Fibroblast of skin of right biceps (primary cell): ENCODE measurements around the gene NTN1.
"Not testable (repeated sequence)": the region's sequence is repeated elsewhere in the genome, so short reads cannot be mapped to it uniquely, and the experiment has no call there.

Source experiments
- DNase-seq: peaks from one replicate; pipeline ENCODE4 v3.0.0-alpha.2; 2013

Gene NTN1

DNA sequence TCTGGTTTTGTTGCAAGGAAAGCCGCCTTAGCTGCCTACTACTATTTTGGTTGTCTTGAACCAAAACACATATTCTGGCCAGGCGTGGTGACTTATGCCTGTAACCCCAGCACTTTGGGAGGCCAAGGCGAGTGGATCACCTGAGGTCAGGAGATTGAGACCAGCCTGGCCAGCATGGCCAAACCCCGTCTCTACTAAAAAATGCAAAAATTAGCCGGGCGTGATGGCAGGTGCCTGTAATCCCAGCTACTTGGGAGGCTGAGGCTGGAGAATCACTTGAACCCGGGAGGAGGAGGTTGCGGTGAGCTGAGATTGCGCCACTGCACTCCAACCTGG, 236.3 kb downstream of the NTN1 start:
- not testable (repeated sequence) for DNase-seq

DNA sequence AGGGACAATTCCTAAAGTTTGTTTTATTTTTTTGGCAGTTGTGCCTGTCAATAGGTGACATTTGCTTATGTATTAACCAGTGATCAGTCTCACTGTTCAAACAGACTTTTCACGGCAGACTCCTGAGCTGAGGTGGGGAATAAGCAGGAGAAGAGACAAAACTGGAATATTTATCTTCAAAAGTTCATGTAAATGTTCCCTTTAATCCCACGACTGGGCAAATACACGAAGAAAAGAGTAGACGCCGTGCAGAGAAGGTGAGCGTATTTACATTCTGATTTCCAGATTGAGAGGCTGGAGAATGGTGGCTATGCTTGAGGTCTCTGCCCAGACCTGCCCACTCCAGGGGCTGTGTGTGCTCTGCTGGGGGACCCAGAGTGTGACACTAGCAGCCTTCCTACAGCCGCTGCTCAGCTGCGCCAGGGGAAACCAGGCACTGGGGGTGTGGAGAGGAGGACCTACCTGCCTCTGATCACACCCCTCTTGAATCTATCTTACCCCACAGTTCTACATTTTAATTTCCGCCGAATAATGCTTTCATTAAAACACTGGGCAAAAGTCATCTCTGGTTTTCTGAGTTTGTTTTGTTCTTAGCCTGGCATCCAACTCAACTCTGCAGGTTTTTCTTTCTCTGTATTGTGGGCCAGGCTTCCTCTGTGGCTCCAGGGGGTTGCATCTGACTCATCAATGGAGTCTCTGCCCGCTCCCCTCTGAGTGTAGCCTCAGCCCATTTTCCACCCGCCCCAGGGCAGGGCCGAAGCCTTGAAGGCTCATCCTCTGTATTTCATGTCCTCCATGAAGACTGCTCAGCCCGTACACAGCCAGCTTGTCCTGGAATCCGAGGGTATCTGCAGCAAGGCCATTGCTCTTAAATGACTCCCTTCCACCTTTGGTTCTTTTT, 237.1 kb downstream of the NTN1 start:
- no peak for DNase-seq

DNA sequence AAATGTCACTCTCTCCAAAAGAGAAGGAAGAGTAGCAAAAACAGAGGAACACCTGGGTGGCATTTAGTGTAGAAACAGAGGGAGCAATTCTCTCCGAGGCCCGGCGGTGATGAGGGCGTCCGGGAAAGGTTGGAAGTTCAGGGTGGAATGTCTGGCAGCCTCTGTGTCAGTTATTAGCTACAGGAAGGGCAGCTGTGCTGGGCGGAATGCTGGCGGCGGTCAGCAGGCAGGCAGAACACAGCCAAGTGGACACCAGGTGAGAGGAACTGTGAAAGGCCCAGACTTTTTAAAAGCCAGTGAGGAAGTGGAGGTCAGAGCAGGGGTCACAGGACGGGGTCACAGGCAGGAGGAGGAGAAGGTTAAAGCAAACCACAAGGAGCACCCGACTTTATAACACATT, 238.1 kb downstream of the NTN1 start:
- DNase-seq = no peak

DNA sequence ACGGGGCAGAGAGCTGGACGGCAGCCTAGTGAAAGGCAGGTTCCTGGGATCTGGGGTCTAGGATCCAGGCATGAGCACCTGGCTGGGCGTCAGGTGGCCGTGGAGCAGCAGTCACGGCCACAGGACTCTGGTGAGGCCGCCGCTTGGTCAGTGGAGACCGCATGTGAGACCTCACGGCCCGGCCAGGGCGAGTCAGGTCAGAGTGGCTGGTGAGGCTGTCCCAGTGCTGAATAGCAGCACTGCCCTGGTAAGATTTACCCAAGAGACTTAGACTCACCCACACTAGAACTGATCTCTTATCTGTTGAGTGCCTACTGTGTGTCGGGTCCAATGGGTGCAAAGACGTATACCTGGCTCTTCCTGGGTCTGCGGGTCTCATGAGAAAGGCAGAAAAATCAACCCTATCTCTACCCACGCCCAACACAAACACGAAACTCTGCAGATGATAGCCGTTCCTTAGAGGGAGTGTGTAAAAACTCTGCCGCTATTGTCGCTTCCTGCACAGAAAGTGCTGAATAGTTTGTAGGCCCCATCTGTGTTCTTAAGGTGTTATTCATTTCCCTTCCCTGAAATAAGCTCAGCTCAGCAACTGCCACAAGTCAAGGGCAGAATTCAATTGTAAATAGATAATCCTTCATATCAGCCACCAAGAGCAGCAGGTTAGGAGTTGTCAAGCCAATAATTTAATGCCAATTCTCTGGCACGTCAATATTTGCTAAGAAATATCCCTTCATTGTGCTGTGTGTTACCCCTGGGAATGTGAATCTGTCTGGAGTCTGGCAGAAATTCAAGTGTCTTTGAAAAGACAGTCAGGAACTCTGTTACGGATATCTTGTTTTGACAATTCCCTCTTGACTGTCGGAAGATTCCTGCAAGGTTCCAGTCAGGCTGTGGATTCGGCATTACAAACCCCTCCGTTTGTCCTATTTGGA, 240.0 kb downstream of the NTN1 start:
- no peak for DNase-seq

DNA sequence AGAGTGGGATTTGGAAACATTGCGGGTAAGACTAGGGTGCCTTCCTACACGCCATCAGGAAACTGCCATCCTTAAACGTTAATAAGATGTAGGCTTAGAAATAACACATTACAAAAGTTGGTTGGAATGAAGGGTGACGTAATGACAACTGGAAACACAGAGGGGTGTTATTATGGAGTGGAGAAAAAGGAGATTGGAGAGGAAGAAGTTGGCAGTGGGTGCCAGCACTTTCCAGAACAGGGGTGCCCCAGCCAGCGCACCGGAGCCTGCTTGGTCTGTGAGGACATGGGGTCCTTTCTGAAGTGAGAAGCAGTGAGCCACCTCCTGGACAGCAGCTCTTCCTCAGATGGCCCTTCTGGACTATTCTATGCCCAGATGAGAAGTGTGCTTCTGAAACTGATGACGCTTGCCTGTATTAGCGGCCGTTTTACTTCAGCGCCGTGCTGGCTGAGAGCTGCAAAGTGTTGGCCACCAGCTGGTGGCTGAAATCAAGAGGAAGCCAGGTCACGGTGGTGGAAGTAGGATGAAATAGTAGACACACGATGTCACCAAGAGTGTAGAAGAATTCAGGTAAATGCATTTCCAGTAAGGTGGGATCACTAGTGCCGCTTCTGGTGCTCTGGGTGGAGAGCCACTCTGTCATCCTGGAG, 244.8 kb downstream of the NTN1 start:
- DNase-seq = no peak

DNA sequence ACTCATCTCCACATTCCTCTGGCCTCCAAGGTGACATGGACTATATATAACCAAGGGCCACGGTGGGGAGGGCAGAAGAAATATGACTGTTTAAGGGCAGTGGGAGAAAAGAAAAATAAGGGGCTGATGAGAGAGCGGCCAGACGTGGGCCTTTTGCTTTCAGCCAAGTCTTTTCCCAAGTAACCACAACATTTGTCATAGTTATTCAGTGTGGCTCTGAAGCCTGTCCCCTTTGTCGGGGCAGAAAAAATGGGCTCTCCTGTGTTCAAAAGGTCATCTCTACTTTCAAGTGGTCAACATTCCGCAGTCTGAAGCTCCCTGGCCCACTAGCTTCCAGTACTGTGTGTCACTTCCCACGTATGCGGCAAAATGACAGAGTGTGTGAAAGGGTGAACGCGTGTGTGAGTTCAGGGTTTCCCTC, 245.4 kb downstream of the NTN1 start:
- peak; percentile 11 for DNase-seq

DNA sequence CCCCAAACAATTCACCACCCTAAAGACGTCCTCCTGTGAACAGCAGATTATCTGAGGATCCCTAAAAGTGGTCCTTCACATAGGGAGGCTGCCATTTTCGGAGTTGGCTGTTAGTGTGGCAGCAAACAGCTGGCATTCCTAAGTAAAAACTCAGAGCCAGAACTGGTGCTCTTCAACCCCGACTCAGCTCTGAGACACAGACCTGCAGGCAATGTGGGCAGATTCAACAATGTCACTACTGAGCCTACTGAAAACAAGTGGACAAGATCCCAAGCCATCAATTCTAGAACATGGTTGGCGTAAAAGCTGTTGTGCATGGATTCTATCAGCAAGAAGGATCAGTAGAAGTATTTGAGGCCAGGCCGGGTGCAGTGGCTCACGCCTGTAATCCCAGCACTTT, 247.2 kb downstream of the NTN1 start:
- DNase-seq = no peak

DNA sequence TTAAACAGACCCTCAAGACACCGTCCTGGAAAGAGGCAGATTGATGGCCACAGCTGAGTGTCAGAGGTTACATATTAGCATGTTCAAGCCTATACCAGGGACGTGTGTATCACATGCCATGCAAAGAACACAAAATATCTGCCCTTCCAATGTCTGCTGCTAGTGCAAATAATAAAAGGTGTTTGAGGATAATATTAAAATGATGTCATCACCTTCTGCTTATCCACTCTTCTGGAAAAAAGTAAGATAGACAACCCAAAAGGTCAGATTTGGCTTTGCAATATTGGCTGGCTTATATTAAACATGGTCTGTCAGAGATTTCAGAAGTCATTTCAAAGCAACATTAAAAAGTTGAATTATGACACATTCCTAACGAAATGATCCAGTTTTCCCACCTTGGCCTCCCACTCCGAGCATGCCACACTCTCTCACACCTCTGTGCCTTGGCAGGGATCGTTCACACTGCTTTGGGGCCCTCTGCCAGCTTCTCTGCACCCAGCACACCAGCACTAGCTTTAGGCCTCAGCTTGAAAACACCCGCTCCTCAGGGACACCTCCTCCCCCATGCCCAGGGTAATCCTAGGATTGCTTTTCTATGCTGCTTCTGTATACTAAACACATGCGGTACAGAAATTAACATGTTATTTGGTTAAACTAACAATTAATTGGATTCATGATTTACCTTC, 248.2 kb downstream of the NTN1 start:
- DNase-seq = no peak

DNA sequence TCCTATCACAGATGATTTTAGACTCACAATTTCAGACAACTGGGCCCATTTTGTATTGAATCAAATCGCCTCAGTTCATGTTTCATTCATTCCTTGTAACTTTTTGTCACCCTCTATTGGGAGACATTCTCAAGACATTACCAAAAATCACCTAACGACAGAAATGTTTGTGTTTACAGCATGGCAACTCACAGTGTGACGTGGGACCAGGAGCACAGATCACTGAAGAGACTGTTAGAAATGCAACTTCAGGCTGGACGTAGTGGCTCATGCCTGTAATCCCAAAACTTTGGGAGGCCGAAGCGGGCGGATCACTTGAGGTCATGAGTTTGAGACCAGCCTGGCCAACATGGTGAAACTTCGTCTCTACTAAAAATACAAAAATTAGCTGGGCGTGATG, 249.6 kb downstream of the NTN1 start:
- no peak for DNase-seq

DNA sequence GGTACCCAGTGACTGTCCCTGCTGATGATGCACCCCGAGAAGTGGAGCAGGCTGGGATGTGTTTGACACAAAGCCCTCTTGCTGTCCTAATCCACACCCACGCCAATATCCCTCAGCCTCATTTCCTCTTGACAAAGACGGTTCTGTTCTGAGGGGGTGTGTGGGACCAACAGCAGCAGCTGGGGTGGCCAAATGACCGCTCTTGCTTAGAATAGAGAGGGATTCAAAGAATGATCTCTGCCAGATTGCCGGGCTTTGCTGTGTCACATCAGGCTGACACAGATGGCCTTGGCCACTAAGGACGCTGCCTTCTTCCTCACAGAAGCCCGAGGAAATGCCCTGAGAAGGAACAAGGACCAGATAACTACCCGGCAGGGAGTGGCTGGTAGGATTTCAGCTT, 250.7 kb downstream of the NTN1 start:
- DNase-seq = no peak

DNA sequence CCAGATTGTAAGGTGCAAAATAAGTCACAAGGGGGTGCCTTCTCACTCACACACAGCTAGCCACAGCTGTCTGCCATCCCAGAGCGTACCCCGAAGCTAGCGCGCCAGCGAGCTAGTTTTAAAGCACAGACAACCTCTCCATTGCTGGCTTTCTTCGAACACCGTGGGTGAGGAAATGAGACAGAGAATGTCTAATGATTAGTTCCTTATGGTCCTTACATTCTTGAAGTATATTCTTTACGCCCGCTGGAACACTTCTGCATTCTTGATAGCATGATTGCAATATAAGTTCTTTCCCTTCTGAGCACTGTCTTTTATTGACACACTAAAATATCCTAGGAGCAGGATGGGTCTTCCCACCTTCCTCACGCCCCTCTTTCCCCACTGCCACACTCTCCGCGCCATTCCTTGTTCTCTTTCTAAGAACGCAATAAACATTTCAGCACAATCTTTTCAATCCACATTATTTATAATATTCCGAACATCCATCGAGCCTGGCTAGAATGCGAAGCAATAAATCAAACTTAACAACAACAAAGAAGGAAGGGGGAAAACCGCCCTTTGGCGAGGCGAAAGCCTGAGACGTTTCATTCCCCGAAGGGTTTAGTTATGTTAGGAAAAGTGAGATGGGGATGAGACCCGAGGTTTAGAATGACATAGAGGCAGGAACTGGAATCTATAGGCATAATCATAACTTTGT, 251.3 kb downstream of the NTN1 start:
- peak; percentile 74 for DNase-seq

DNA sequence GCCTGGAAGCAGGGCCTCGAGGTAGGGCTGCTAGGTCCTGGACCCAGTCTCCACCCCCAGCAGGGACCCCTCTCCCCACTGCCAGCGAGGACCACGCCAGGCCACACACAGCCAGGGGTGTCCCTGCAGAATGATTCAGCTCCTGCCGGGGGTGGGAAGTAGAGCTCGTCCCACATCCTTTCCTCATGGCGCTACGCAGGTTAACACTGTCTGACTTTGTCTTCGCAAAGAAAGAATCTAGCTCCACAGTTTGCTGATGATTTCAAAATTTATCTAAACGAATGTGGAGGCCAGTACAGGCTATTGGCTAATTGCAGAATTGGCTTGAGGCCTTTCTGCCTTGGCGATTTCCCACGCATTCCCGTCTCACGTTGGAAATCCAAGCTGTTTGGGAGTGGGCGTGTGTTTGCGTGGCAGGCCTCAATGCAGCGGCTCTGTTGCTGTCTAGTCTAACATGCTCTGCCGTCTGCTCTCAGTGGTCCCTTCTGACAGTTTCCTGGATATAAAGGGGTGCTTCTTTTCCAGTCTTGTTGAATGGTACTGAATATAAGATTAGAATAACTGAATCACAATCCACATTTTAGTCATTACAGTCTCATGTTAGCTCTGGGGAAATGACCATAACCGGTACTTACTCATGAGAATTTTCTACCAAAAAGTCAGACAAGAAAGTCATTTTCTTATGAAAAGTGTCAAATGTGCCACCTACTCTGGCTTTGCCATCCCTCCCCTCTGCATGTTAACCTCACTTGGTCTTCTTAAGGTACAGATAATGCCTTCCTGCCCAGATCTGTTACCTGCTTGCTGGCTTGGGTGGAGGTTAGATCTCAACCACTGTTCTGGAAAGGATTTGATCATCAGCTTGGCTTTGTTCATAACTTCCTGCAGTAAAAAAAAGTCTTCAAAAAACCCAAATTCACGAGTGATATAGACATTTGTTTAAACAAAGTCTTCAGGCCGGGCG, 252.4 kb downstream of the NTN1 start:
- DNase-seq = peak; percentile 21

DNA sequence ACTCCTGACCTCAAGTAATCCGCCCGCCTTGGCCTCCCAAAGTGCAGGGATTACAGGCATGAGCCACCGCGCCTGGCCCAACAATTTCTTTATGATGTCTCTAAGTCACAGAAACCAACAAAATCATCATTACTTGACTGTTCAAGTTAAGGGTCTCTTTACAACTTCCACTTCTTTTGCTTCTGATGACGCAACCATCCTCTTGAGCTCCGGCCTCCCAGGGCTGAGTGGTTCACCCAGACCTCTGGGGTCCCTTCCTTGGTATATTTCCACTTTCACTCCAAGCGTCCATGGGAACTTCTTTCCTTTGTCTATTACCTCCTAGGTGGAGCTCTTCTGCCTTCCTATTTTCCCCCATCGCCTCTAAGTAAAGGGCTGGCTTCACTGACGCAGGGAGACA, 253.7 kb downstream of the NTN1 start:
- no peak for DNase-seq

DNA sequence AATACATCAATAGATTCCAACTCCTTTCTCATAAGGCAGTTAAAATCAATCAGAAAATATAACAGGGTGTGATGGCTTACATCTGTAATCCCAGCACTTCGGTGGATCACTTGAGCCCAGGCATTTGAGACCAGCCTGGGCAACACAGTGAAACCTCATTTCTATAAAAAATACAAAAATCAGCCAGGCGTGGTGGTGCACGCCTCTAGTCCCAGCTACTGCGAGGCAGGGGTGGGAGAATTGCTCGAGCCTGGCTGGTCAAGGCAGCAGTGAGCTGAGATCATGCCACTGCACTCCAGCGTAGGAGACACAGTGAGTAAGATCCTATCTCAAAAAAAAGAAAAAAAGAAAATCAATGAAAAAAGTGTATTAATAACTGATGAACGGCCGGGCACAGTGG, 258.6 kb downstream of the NTN1 start:
- no peak for DNase-seq

DNA sequence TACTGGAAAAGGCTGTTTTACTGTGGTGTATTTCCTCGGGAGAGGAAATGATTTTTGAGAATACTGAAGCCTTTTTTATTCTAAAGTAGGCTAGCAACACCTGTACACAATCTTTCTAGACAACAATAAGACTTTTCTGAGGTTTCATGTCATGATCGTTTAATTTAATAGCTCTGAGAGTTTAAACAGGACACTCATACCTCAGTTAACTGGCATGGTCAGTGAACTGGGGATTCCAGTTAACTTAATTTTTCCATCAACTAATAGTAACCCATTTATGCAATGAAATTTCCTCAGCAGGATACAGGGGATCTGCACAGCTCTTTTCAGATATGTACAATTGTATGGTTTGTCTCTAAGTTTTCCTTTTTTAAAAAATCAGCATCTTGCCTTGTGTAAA, 262.6 kb downstream of the NTN1 start:
- no peak for DNase-seq

DNA sequence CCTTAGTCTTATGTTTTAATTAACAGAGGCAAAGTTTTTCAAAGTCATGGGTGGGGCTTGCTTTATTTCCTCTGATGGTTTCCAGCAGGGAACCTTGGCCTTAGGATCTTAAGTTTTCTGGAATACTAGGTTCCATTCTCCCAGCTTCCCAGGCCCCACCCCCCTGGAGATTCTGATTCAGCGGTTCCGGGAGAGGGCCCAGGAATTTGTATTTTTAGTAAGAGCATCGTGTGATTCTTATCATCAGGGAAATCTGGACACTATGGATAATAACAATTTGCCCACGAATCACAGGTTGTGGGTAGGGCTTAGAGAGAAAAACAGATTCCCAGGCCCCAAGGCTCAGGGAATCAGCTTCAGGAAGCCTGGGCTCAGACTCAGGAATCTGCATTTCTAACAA, 263.6 kb downstream of the NTN1 start:
- DNase-seq = peak; percentile 30

DNA sequence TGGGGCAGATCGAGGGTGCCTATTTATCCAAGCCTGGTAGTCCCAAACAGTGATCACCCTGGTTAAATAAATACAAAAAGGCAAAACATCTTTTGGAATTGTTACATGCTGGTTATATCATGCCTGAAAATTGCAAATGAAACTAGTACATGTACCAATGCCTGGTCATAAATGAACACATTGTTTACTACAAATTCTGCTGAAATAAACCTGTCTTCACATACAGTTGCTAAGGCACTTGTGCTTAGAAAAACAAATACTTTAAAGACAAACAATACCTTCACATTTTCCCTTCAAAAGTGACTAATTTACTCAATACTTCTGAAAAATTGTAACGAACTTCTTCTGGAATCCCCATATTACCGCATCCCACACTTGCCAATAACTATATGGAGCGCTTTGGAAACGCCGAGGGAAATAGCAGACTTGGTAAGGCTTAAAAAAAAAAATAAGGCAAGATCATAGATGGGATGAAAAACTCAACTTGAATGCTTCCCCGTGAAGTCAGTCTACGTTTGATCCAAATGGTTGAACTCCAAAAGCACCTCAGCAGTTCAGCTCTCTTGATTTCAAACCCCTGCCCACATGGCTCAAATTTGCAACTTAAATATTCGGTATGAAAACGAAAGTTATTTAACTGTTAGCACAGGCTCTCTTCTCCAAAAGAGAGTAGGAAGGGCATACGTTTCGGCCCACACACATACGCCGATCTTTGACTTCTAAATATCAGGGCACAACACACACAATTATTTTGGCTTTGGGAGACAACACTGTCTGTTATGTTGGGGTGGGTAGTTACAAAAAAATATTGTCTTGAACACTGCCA, 264.5 kb downstream of the NTN1 start:
- no peak for DNase-seq

DNA sequence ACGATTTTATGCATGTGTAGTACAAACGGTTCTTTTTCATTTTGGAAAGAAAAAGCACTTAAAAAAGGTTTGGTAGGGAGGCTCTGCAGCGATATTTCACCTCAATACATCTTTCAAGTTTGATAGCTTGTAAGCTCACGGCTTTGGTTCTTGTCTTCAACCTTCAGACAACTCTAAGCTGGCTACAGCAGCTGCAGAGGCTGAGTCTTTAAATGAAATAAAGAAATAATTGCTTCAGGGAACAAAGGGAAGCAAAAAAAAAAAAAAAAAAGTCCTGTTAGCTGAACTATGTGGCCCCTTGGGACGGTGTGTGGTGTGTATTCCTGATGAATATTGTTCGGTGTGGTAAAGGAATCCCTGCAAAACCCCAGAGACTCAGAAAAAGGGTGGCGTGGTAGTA, 265.1 kb downstream of the NTN1 start:
- no peak for DNase-seq

DNA sequence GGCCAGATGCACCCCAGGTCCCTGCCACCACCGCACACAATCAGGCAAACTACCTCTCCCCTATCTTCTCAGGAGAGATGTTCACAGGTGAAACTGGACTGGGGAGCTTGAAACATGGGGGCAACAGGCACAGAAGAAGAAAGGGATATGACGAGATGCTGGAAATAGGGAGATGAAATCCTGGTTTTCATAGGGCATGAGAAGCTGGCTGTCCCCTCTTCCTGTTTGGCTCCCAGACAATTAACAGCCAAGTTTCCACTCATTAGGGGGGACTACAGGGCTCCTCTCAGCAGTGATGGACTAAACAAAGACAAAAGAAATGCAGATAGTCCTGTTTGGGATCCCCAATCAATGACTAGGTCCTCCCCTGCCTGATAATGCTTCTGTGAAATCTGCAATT, 266.0 kb downstream of the NTN1 start:
- no peak for DNase-seq

DNA sequence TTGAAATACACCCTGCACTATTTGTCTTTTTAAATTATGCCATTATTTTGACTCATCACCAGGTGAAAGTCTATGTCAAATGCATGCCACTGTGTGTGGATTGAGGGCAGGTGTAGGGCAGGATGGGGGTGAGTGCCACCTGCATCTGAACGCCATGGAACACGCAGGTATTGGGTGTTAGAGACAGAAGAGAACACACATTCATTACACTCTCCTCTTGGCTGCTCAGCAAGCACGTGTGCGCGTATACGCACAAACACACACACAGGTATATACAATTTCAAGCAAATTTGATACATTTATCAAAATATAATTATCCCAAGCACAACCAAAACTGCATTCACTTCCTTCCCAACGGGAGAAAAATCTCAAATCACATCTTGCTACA, 268.9 kb downstream of the NTN1 start:
- no peak for DNase-seq
